ENCODE data around the gene CITED4. TPM values are rescaled to one million over a fixed set of nuclear protein-coding genes. Genes with fewer than 3 reads are reported as not detected.

The CITED4 gene
- total and polyA plus RNA-seq, 7 donors: 5.6 to 40.9 (median 17.8) TPM

GRCh38 chr1:40870135-40870728, 8.1 kb upstream of the CITED4 start:
- intact Hi-C loops (cut with DNase I): no loop called here
- TF ChIP-seq CTCF (IDR thresholded peaks at IDR 0.05): no peak
- ATAC-seq: no peak

GRCh38 chr1:40868051-40868723, 6.0 kb upstream of the CITED4 start:
- Histone ChIP-seq H3K36me3 (ENCODE audit: insufficient read depth in 1 of 2, low read depth in 1 of 2) (no peaks in the 10 kb centered on the region), H3K9me3 (no peaks in the 10 kb centered on the region), H3K27me3 (ENCODE audit: insufficient read depth in 3 of 3, low read length in 2 of 3) (no peaks in the 10 kb centered on the region), H3K4me1 (no peaks in the 10 kb centered on the region), H3K27ac (no peak overlapping the region), H3K4me3 (no peak overlapping the region)
- intact Hi-C loops (cut with DNase I): no loop called here
- WGBS, 3 donors: 87 to 93% (median 88%) methylated on average over 4 of the region's 4 CpGs
- ATAC-seq (peak; percentile 38 to 69 (median 46)), DNase-seq (no peak)
- no peak for TF ChIP-seq CTCF (IDR thresholded peaks at IDR 0.05)

More at GRCh38 chr1:40870135-40870728, 8.1 kb upstream of the CITED4 start:
- Histone ChIP-seq H3K4me3 (no peak overlapping the region), H3K27ac (no peak overlapping the region), H3K27me3 (ENCODE audit: insufficient read depth in 3 of 3, low read length in 2 of 3) (no peaks in the 10 kb centered on the region), H3K4me1 (no peaks in the 10 kb centered on the region), H3K36me3 (ENCODE audit: insufficient read depth in 1 of 2, low read depth in 1 of 2) (no peaks in the 10 kb centered on the region), H3K9me3 (no peaks in the 10 kb centered on the region)
- DNase-seq: no peak
- 85 to 87% (median 86%) methylated on average over 2 of the region's 2 CpGs for WGBS, 3 donors

- H3K27me3 ChIP-seq (ENCODE audit: insufficient read depth in 3 of 3, low read length in 2 of 3): no peaks in the 10 kb centered on the region
- peaks cover 17% of the 10 kb centered on the region for H3K4me1 ChIP-seq
- H3K9me3 ChIP-seq: no peaks in the 10 kb centered on the region
- DNase-seq (peak; percentile 59 to 79), ATAC-seq (peak; percentile 35 to 55 (median 42))
- intact Hi-C loops (cut with DNase I): no loop called here
- no peak for TF ChIP-seq CTCF (IDR thresholded peaks at IDR 0.05)
- no peaks in the 10 kb centered on the region for H3K36me3 ChIP-seq (ENCODE audit: insufficient read depth in 1 of 2, low read depth in 1 of 2)
- 0 to 1% (median 0%) methylated on average over 55 to 98 of the region's 98 CpGs for WGBS, 3 donors
- peak overlapping the region; percentile 94 for H3K27ac ChIP-seq
- peak overlapping the region; percentile 86 for H3K4me3 ChIP-seq
Observed at GRCh38 chr1:40861224-40862003, 749 bp downstream of the CITED4 start.

GRCh38 chr1:40860706-40861223, 1.4 kb downstream of the CITED4 start:
- no peak for TF ChIP-seq CTCF (IDR thresholded peaks at IDR 0.05)
- peaks cover 17% of the 10 kb centered on the region for H3K4me1 ChIP-seq
- H3K27me3 ChIP-seq (ENCODE audit: insufficient read depth in 3 of 3, low read length in 2 of 3): no peaks in the 10 kb centered on the region
- intact Hi-C loops (cut with DNase I): no loop called here
- peak overlapping the region; percentile 86 for H3K4me3 ChIP-seq
- peak in 3 of 4 donors; percentile 3 to 34 (median 23) for ATAC-seq
- 10 to 19% (median 16%) methylated on average over 10 of the region's 10 CpGs for WGBS, 3 donors
- no peaks in the 10 kb centered on the region for H3K9me3 ChIP-seq
- H3K36me3 ChIP-seq (ENCODE audit: insufficient read depth in 1 of 2, low read depth in 1 of 2): no peaks in the 10 kb centered on the region
- H3K27ac ChIP-seq: peak overlapping the region; percentile 94
- peak in 1 of 2 donors; percentile 29 for DNase-seq
